DOHH2 (cell line): ENCODE data around the gene ARHGEF39.

ENCODE experiments used
- H3F3A ChIP-seq: fragments of 200-600 bp; sonication (generic), shearing (Covaris generic); 2 replicates; pipeline ENCODE4 v1.6.0; 2016; ENCODE audit warnings: antibody characterized with exemption, mild to moderate bottlenecking; ENCODE audit not compliant: control insufficient read depth, insufficient read depth
- H3K27ac ChIP-seq: fragments of 200-600 bp; sonication (generic); 2 replicates; pipeline ENCODE4 v1.5.1; 2014; ENCODE audit warnings: low read depth, mild to moderate bottlenecking, low read length, moderate library complexity
- H3K27me3 ChIP-seq: fragments of 200-600 bp; sonication (generic); 2 replicates; pipeline ENCODE4 v1.6.1; 2014; ENCODE audit warnings: mild to moderate bottlenecking, low read length, mixed read lengths; ENCODE audit not compliant: control insufficient read depth
- H3K36me3 ChIP-seq: fragments of 200-600 bp; sonication (generic); 2 replicates; pipeline ENCODE4 v1.6.1; 2014; ENCODE audit warnings: mild to moderate bottlenecking, low read length, moderate library complexity, mixed read lengths; ENCODE audit not compliant: control insufficient read depth
- H3K4me1 ChIP-seq: fragments of 200-600 bp; sonication (generic); 2 replicates; pipeline ENCODE4 v1.6.1; 2014; ENCODE audit warnings: mild to moderate bottlenecking, low read length, mixed read lengths; ENCODE audit not compliant: control insufficient read depth
- H3K4me2 ChIP-seq: fragments of 200-600 bp; sonication (generic); 2 replicates; pipeline ENCODE4 v1.6.0; 2014; ENCODE audit warnings: mild to moderate bottlenecking, low read length, moderate library complexity
- H3K4me3 ChIP-seq: fragments of 200-600 bp; sonication (generic); 2 replicates; pipeline ENCODE4 v1.5.1; 2014; ENCODE audit warnings: mild to moderate bottlenecking, low read length, mixed read lengths
- H3K79me2 ChIP-seq: fragments of 200-600 bp; sonication (generic); 2 replicates; pipeline ENCODE4 v1.6.1; 2014; ENCODE audit warnings: mild to moderate bottlenecking, low read length, mixed read lengths; ENCODE audit not compliant: control insufficient read depth
- H3K9me2 ChIP-seq: fragments of 200-600 bp; sonication (generic); replicated peaks from 2 replicates; pipeline ENCODE4 v1.6.1; 2014; ENCODE audit warnings: mild to moderate bottlenecking, low read length, mixed read lengths; ENCODE audit not compliant: control insufficient read depth
- H3K9me3 ChIP-seq: fragments of 200-600 bp; sonication (generic); 2 replicates; pipeline ENCODE4 v1.6.1; 2014; ENCODE audit warnings: antibody characterized with exemption, low read length, mixed read lengths; ENCODE audit not compliant: control insufficient read depth, insufficient read depth
- H4K20me1 ChIP-seq: fragments of 200-600 bp; sonication (generic); 2 replicates; pipeline ENCODE4 v1.6.0; 2014; ENCODE audit warnings: low read depth, mild to moderate bottlenecking, antibody characterized with exemption, low read length, moderate library complexity; ENCODE audit not compliant: control insufficient read depth, insufficient read depth
- EZH2phosphoT487 ChIP-seq: fragments of 200-600 bp; sonication (generic); IDR thresholded peaks from 2 replicates; pipeline ENCODE4 v1.6.1; 2017; ENCODE audit warnings: borderline replicate concordance, mild to moderate bottlenecking, antibody characterized with exemption, low read length, moderate library complexity, mixed read lengths
- TF ChIP-seq, protein P1 (sequence below): fragments of 200-600 bp; sonication (generic); IDR thresholded peaks from one replicate; pipeline ENCODE4 v1.5.1; 2014; ENCODE audit warnings: antibody characterized with exemption, mild to moderate bottlenecking, low read depth, low read length; ENCODE audit not compliant: poor library complexity, severe bottlenecking

Gene ARHGEF39

DNA sequence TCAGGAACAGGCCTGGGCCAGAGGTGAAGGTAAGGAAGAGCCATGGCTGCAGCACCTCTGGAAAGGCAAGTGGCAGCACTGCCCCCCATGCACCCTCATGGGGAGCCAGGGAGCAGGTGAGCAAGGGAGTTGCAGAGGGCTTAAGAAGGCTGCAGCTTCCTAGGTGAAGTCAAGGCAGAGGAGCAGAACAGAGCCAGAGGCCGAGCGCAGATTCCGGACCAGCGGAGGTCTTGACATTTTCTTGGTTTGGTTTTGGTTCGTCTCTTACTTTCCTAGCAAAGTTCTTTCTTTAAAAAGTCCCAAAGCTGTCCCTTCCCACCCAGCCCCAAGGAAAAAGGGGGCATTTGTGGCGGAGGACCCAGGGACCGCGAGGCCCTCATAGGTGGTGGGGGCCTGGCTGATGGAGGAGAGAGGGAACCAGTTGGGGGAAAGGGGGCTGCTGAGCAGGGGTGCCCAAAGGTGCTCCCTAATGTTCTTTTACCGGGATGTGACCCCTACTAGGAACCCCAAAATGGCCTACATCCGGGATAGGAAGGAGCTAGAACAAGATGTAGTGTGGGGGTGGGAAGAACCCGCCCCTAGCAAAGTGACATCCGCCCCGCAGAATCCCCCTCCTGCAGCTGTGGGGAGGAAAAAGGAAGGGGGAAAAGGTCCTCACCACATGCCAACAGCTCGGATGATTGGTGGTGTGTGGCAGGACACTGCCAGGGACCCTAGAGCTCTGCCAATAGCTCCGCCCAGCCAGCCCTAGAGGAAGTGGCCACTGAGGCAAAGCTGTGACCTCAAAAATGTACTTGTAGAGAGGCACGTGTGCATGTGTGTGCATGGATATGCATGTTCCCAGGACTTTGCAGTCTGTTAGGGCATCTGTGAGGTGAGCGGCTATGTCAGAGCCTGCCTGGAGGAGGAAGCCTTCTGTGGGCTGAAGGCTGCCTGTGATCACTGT is 45.9 kb downstream of the ARHGEF39 start:
- Histone ChIP-seq H3K79me2 (no peaks in the 10 kb centered on the region), H4K20me1 (no peaks in the 10 kb centered on the region), H3F3A (peaks cover 43% of the 10 kb centered on the region), H3K4me2 (peak overlapping the region; percentile 99), H3K9me2 (no peaks in the 10 kb centered on the region), H3K27me3 (no peaks in the 10 kb centered on the region), H3K4me1 (peaks cover 63% of the 10 kb centered on the region), H3K9me3 (no peaks in the 10 kb centered on the region), H3K4me3 (peak overlapping the region; percentile 72), H3K36me3 (0 out of 2 replicates have a peak, but pooled peaks cover 5% of the 10 kb centered on the region), H3K27ac (peak overlapping the region; percentile 76)
- TF ChIP-seq, protein P1, sequence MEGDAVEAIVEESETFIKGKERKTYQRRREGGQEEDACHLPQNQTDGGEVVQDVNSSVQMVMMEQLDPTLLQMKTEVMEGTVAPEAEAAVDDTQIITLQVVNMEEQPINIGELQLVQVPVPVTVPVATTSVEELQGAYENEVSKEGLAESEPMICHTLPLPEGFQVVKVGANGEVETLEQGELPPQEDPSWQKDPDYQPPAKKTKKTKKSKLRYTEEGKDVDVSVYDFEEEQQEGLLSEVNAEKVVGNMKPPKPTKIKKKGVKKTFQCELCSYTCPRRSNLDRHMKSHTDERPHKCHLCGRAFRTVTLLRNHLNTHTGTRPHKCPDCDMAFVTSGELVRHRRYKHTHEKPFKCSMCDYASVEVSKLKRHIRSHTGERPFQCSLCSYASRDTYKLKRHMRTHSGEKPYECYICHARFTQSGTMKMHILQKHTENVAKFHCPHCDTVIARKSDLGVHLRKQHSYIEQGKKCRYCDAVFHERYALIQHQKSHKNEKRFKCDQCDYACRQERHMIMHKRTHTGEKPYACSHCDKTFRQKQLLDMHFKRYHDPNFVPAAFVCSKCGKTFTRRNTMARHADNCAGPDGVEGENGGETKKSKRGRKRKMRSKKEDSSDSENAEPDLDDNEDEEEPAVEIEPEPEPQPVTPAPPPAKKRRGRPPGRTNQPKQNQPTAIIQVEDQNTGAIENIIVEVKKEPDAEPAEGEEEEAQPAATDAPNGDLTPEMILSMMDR, result no peak
- no peak for TF ChIP-seq EZH2phosphoT487

DNA sequence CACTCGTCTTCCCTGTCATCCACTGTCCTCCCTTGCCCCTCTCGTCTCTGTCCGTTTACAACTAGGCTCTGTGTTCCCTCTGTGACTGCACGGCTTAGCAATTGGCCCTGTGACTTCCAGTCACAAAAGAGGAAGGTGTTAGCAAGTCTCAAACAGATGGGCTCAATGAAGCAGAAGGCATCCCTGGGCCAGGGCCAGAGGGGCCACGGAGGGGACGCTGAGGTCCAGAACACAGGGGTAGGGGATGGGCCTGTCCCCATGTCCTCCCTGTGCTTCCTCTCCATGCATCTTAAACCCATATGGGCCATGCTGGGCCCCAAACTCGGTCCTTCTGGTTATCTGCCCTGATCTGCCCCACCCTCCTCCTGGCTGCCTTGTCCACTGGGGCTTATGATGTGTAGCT is 46.7 kb downstream of the ARHGEF39 start, which contains the start of gene CD72:
TSS of gene CD72 (minus strand) at position 89 of the 403 bp plus-strand sequence. CDS start 110 bp downstream, outside the sequence.
- no peaks in the 10 kb centered on the region for H3K9me3 ChIP-seq
- H3K4me3 ChIP-seq, result peak within 1 kb of the TSS; percentile 72
- H4K20me1 ChIP-seq, result no peaks in the 10 kb centered on the region
- peaks cover 43% of the 10 kb centered on the region for H3F3A ChIP-seq
- no peak for TF ChIP-seq EZH2phosphoT487
- TF ChIP-seq, protein P1, result no peak
- H3K27ac ChIP-seq, result peak within 1 kb of the TSS; percentile 76
- no peaks in the 10 kb centered on the region for H3K9me2 ChIP-seq
- H3K27me3 ChIP-seq, result no peaks in the 10 kb centered on the region
- H3K79me2 ChIP-seq, result no peaks in the 10 kb centered on the region
- H3K4me1 ChIP-seq, result peaks cover 63% of the 10 kb centered on the region
- peak within 1 kb of the TSS; percentile 99 for H3K4me2 ChIP-seq
- 0 out of 2 replicates have a peak, but pooled peaks cover 5% of the 10 kb centered on the region for H3K36me3 ChIP-seq

DNA sequence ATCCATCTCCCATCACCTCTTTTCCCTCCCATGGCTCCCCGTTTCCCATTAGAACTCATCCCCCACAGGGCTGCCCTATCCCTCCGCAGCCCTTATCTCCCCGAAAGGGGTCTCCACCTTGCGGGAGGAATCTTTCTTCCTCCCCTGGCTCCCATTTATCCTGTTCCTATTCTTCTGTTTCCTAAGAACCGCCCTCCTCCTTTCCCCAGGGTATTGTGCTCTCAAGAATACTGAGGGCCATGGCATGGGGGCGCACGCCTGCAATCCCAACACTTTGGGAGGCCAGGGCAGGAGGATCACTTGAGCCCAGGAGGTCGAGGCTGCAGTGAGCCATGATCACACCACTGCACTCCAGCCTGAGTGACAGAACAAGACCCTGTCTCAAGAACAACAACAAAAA is 47.4 kb downstream of the ARHGEF39 start:
- peaks cover 63% of the 10 kb centered on the region for H3K4me1 ChIP-seq
- H3K36me3 ChIP-seq, result 0 out of 2 replicates have a peak, but pooled peaks cover 5% of the 10 kb centered on the region
- H3K27ac ChIP-seq, result peak overlapping the region; percentile 76
- TF ChIP-seq EZH2phosphoT487, result no peak
- TF ChIP-seq, protein P1, result no peak
- no peaks in the 10 kb centered on the region for H3K79me2 ChIP-seq
- peak overlapping the region; percentile 72 for H3K4me3 ChIP-seq
- no peaks in the 10 kb centered on the region for H3K9me3 ChIP-seq
- no peaks in the 10 kb centered on the region for H3K9me2 ChIP-seq
- H3K4me2 ChIP-seq, result peak overlapping the region; percentile 99
- peaks cover 39% of the 10 kb centered on the region for H3F3A ChIP-seq
- no peaks in the 10 kb centered on the region for H4K20me1 ChIP-seq
- H3K27me3 ChIP-seq, result no peaks in the 10 kb centered on the region
